ENCODE measurements around the gene CCNT2.

GRCh38 chr2:134875309-134875708 lies 43.3 kb upstream of the CCNT2 start:
- TF ChIP-seq POLR2A (IDR thresholded peaks at IDR 0.05) (no peak), CTCF (IDR thresholded peaks at IDR 0.05) (no peak)

Measured in Peyer's patch (tissue), 4 donors.